Prostate gland (tissue), 2 donors: ENCODE data around the gene NHERF2. TPM values are rescaled to one million over a fixed set of nuclear protein-coding genes. Genes with fewer than 3 reads are reported as not detected.

ENCODE experiments used
- DNase-seq: peaks from one replicate; pipeline ENCODE4 v3.0.0-alpha.2; 2019; ENCODE audit warnings: low spot score
- H3K27ac ChIP-seq, 2 donors: fragments of 200-600 bp; sonication (generic); 2 replicates each; pipeline ENCODE4 v1.5.1; 2017 to 2019
- H3K27me3 ChIP-seq: fragments of 200-600 bp; sonication (generic); replicated peaks from 2 replicates; pipeline ENCODE4 v1.5.1; 2019; ENCODE audit not compliant: insufficient read depth
- H3K36me3 ChIP-seq, 2 donors: fragments of 200-600 bp; sonication (generic); 1 replicate in 1 of 2; 2 replicates in 1 of 2; pipeline versions ENCODE4 v1.5.1 to v1.8.1; 2017 to 2019
- H3K4me1 ChIP-seq: fragments of 200-600 bp; sonication (generic); replicated peaks from 2 replicates; pipeline ENCODE4 v1.5.1; 2019
- H3K4me3 ChIP-seq, 2 donors: fragments of 200-600 bp; sonication (generic); 2 replicates each; pipeline ENCODE4 v1.5.1; 2017 to 2019
- H3K9me3 ChIP-seq: fragments of 200-600 bp; sonication (generic); 2 replicates; pipeline ENCODE4 v1.5.1; 2017
- CTCF ChIP-seq, 4 experiments: fragments of 200-600 bp in 2 of 4; fragments of 450-650 bp in 2 of 4; sonication (generic) in 2 of 4; IDR thresholded peaks; 1 replicate in 3 of 4; 2 replicates in 1 of 4; pipeline ENCODE4 v1.5.1; 2016 to 2019; ENCODE audit warnings: antibody characterized with exemption in 4 of 4, mild to moderate bottlenecking in 2 of 4, moderate library complexity in 2 of 4
- POLR2A ChIP-seq: fragments of 450-650 bp; IDR thresholded peaks from one replicate; pipeline ENCODE4 v1.6.1; 2016; ENCODE audit warnings: antibody characterized with exemption, mild to moderate bottlenecking
- POLR2AphosphoS5 ChIP-seq: sonication (generic); formaldehyde crosslinking; IDR thresholded peaks from one replicate; pipeline ENCODE4 v1.6.1; 2017; ENCODE audit warnings: antibody characterized with exemption
- WGBS: methylation state at CpG from one replicate; pipeline ENCODE4 v1.1.5; 2018; 5-methylcytosine and 5-hydroxymethylcytosine counted together
- intact Hi-C: fragments of 100-400 bp; cut with DNase I; formaldehyde crosslinking; loops from one replicate; pipeline ENCODE4 v1.14.2; 2022
- total RNA-seq, 2 donors: library from RNA; depleted of rRNA; stranded (reverse); fragments of >200 nt; gene quantifications; one replicate each; pipeline ENCODE4 v1.1.0, GENCODE V29; 2016

The NHERF2 gene
- total RNA-seq, 2 donors from 2014 or later = 118 to 170 TPM

GRCh38 chr16:2045965-2046892 is 19.5 kb downstream of the NHERF2 start:
- 90% methylated on average over 21 of the region's 21 CpGs for WGBS
- H3K4me3 ChIP-seq = no peak overlapping the region
- peak overlapping the region in 1 of 2 donors; percentile 66 for H3K27ac ChIP-seq
- H3K36me3 ChIP-seq = no peaks in the 10 kb centered on the region
- no peaks in the 10 kb centered on the region for H3K9me3 ChIP-seq
- peaks cover 9% of the 10 kb centered on the region for H3K4me1 ChIP-seq
- H3K27me3 ChIP-seq = no peaks in the 10 kb centered on the region
- DNase-seq = no peak
- intact Hi-C loops = no loop called here
- no peak for TF ChIP-seq POLR2A

GRCh38 chr16:2046893-2047329 is 20.2 kb downstream of the NHERF2 start:
- TF ChIP-seq CTCF (IDR thresholded peaks at IDR 0.05) (no peak), POLR2A (no peak), POLR2AphosphoS5 (no peak)
- H3K9me3 ChIP-seq = no peaks in the 10 kb centered on the region
- peak overlapping the region; percentile 91 for H3K4me3 ChIP-seq
- H3K36me3 ChIP-seq = no peaks in the 10 kb centered on the region
- peaks cover 9% of the 10 kb centered on the region for H3K4me1 ChIP-seq
- no peaks in the 10 kb centered on the region for H3K27me3 ChIP-seq
- H3K27ac ChIP-seq = peak overlapping the region; percentile 66 to 73
- intact Hi-C loops = no loop called here
- no peak for DNase-seq
- 15% methylated on average over 8 of the region's 8 CpGs for WGBS

- Histone ChIP-seq H3K4me3 (peak within 1 kb of the TSS; percentile 91), H3K27ac (peak within 1 kb of the TSS; percentile 66 to 73), H3K9me3 (no peaks in the 10 kb centered on the region), H3K4me1 (peaks cover 9% of the 10 kb centered on the region), H3K27me3 (no peaks in the 10 kb centered on the region), H3K36me3 (no peaks in the 10 kb centered on the region)
- peak; percentile 97 for DNase-seq
- under 1% methylated on average over 57 of the region's 81 CpGs for WGBS
- intact Hi-C loops = no loop called here
- TF ChIP-seq POLR2A (no peak), CTCF (IDR thresholded peaks at IDR 0.05) (peak; percentile 29 to 91 (median 66)), POLR2AphosphoS5 (peak; percentile 97)
Observed at GRCh38 chr16:2047330-2048115, 20.8 kb downstream of the NHERF2 start, which contains the start of the genes NTHL1 and TSC2. NTHL1 (minus strand) TSS chr16:2047834; CDS start chr16:2047823, 11 bp downstream. TSC2 (plus strand) TSS chr16:2047985; CDS start chr16:2048616, 631 bp downstream.

- TF ChIP-seq CTCF (IDR thresholded peaks at IDR 0.05) (no peak), POLR2A (no peak), POLR2AphosphoS5 (no peak)
- Histone ChIP-seq H3K27me3 (no peaks in the 10 kb centered on the region), H3K9me3 (no peaks in the 10 kb centered on the region), H3K27ac (peak overlapping the region; percentile 66 to 73), H3K36me3 (no peaks in the 10 kb centered on the region), H3K4me1 (peaks cover 9% of the 10 kb centered on the region), H3K4me3 (peak overlapping the region; percentile 91)
- intact Hi-C loops = no loop called here
- under 1% methylated on average over 30 of the region's 30 CpGs for WGBS
- DNase-seq = no peak
Observed at GRCh38 chr16:2048116-2048543, 21.4 kb downstream of the NHERF2 start.

GRCh38 chr16:2053211-2053610 is 26.5 kb downstream of the NHERF2 start:
- H3K4me1 ChIP-seq = peaks cover 6% of the 10 kb centered on the region
- H3K9me3 ChIP-seq = no peaks in the 10 kb centered on the region
- WGBS = 86% methylated on average over 8 of the region's 21 CpGs
- no peak overlapping the region for H3K27ac ChIP-seq
- no peak overlapping the region for H3K4me3 ChIP-seq
- intact Hi-C loops = no loop called here
- no peaks in the 10 kb centered on the region for H3K27me3 ChIP-seq
- no peak for DNase-seq
- no peaks in the 10 kb centered on the region for H3K36me3 ChIP-seq
- TF ChIP-seq CTCF (IDR thresholded peaks at IDR 0.05) = no peak
- TF ChIP-seq POLR2A = no peak
- TF ChIP-seq POLR2AphosphoS5 = no peak
